HG02973 (cell line): Measurements from ENCODE around the gene TNNC1.

Source experiments
- ATAC-seq: cut with Tn5 transposase; IDR thresholded peaks from one replicate; pipeline ENCODE4 v1.9.1; 2021; ENCODE audit warnings: moderate library complexity; ENCODE audit not compliant: unreplicated experiment

Gene TNNC1

DNA sequence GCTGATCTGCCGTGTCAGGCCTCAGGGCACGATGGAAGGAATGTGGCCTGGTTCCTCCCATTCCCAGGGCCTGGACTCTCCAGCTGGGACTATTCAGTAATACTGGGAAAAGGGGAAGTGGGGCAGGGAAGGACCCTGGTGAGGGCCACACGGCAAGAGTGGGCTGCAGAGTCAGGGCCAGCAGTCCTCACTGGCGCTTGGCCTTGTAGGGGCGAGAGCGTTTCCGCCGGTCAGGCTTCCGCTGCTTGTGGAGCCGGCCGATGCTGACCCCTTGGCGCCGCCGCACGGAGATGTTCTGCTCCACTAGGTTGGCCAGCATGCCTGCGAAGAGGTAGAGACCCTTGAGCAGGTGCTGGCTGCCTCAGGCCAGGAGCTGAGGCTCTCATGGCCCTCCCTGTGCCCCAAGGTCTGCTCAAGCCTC, 51.7 kb downstream of the TNNC1 start:
- no peak for ATAC-seq

DNA sequence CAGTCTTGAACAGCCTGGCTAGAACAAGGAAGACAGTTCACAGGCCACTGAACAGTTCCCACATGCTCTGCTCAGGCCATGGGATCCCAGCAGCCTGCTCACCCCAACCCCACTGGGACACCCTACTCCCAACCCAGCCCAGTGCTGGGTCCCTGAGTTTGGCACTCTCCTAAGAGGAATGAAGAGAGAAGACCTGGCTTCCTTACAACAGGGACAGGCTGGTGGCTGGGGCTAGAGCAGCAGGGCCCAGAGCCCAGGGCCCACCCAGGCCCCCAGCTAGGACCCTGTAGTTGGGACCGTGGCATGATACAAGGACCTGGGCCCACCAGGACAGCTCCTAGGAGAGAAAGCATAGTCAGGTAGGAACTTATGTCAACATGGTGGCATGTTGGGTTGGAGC, 52.3 kb downstream of the TNNC1 start:
- ATAC-seq = no peak
